Prostate gland (tissue), 2 donors: Measurements from ENCODE around the gene EFHD1. TPM values are rescaled to one million over a fixed set of nuclear protein-coding genes. Genes with fewer than 3 reads are reported as not detected.
"Not testable (repeated sequence)": the region's sequence is repeated elsewhere in the genome, so short reads cannot be mapped to it uniquely, and the experiment has no call there.

Experiments
- DNase-seq: peaks from one replicate; pipeline ENCODE4 v3.0.0-alpha.2; 2019; ENCODE audit warnings: low spot score
- H3K27ac ChIP-seq, 2 donors: fragments of 200-600 bp; sonication (generic); 2 replicates each; pipeline ENCODE4 v1.5.1; 2017 to 2019
- H3K27me3 ChIP-seq: fragments of 200-600 bp; sonication (generic); replicated peaks from 2 replicates; pipeline ENCODE4 v1.5.1; 2019; ENCODE audit not compliant: insufficient read depth
- H3K36me3 ChIP-seq, 2 donors: fragments of 200-600 bp; sonication (generic); 1 replicate in 1 of 2; 2 replicates in 1 of 2; pipeline versions ENCODE4 v1.5.1 to v1.8.1; 2017 to 2019
- H3K4me1 ChIP-seq: fragments of 200-600 bp; sonication (generic); replicated peaks from 2 replicates; pipeline ENCODE4 v1.5.1; 2019
- H3K4me3 ChIP-seq, 2 donors: fragments of 200-600 bp; sonication (generic); 2 replicates each; pipeline ENCODE4 v1.5.1; 2017 to 2019
- H3K9me3 ChIP-seq: fragments of 200-600 bp; sonication (generic); 2 replicates; pipeline ENCODE4 v1.5.1; 2017
- POLR2A ChIP-seq: fragments of 450-650 bp; IDR thresholded peaks from one replicate; pipeline ENCODE4 v1.6.1; 2016; ENCODE audit warnings: antibody characterized with exemption, mild to moderate bottlenecking
- POLR2AphosphoS5 ChIP-seq: sonication (generic); formaldehyde crosslinking; IDR thresholded peaks from one replicate; pipeline ENCODE4 v1.6.1; 2017; ENCODE audit warnings: antibody characterized with exemption
- WGBS: methylation state at CpG from one replicate; pipeline ENCODE4 v1.1.5; 2018; 5-methylcytosine and 5-hydroxymethylcytosine counted together
- intact Hi-C: fragments of 100-400 bp; cut with DNase I; formaldehyde crosslinking; loops from one replicate; pipeline ENCODE4 v1.14.2; 2022
- total RNA-seq, 2 donors: library from RNA; depleted of rRNA; stranded (reverse); fragments of >200 nt; gene quantifications; one replicate each; pipeline ENCODE4 v1.1.0, GENCODE V29; 2016
- TF ChIP-seq, protein P1 (sequence below), 4 experiments: fragments of 200-600 bp in 2 of 4; fragments of 450-650 bp in 2 of 4; sonication (generic) in 2 of 4; IDR thresholded peaks; 1 replicate in 3 of 4; 2 replicates in 1 of 4; pipeline ENCODE4 v1.5.1; 2016 to 2019; ENCODE audit warnings: antibody characterized with exemption in 4 of 4, mild to moderate bottlenecking in 2 of 4, moderate library complexity in 2 of 4

The EFHD1 gene
- total RNA-seq, 2 donors from 2014 or later = 25.9 to 33.1 TPM

DNA sequence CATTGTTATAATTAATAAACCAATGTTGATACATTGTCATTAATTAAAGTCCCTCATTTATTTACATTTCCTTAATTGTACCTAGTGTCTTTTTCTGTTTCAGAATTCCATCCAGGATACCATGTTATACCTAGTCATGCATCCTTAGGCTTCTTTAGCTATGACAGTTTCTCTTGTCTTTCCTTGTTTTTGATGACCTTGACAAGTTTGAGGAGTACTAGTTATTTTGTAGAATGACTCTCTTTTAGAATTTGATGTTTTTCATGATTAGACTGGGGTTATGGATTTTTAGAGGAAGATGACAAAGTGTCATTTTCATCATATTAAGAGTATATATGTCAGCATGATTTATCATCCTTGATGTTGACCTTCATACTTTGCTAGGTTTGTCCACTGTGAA, 80.1 kb downstream of the EFHD1 start:
- H3K4me1 ChIP-seq = no peaks in the 10 kb centered on the region
- no peak for TF ChIP-seq POLR2A
- no peak for DNase-seq
- no peak overlapping the region for H3K4me3 ChIP-seq
- H3K27ac ChIP-seq = no peak overlapping the region
- no peaks in the 10 kb centered on the region for H3K27me3 ChIP-seq
- no peaks in the 10 kb centered on the region for H3K36me3 ChIP-seq
- intact Hi-C loops = no loop called here
- no peaks in the 10 kb centered on the region for H3K9me3 ChIP-seq

DNA sequence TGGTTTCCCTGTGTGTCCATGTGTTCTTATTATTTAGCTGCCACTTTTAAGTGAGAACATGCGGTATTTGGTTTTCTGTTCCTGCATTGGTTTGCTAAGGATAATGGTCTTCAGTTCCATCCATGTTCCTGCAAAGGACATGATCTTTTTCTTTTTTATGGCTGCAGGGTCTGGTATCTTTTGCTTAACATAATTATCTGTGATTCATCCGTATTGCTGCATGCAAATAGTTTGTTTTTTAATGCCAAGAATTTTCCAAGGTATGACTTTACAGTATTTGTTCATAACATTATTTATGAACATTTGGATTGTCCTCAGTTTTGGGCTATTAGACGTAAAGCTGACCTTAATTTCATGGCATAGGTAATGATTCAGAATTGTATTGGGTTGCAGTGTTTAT, 81.6 kb downstream of the EFHD1 start:
- no peaks in the 10 kb centered on the region for H3K4me1 ChIP-seq
- intact Hi-C loops = no loop called here
- no peak overlapping the region for H3K27ac ChIP-seq
- no peak for TF ChIP-seq POLR2A
- TF ChIP-seq, protein P1, sequence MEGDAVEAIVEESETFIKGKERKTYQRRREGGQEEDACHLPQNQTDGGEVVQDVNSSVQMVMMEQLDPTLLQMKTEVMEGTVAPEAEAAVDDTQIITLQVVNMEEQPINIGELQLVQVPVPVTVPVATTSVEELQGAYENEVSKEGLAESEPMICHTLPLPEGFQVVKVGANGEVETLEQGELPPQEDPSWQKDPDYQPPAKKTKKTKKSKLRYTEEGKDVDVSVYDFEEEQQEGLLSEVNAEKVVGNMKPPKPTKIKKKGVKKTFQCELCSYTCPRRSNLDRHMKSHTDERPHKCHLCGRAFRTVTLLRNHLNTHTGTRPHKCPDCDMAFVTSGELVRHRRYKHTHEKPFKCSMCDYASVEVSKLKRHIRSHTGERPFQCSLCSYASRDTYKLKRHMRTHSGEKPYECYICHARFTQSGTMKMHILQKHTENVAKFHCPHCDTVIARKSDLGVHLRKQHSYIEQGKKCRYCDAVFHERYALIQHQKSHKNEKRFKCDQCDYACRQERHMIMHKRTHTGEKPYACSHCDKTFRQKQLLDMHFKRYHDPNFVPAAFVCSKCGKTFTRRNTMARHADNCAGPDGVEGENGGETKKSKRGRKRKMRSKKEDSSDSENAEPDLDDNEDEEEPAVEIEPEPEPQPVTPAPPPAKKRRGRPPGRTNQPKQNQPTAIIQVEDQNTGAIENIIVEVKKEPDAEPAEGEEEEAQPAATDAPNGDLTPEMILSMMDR (IDR thresholded peaks at IDR 0.05) = no peak
- no peak for TF ChIP-seq POLR2AphosphoS5
- WGBS = 82% methylated on average over 3 of the region's 3 CpGs
- no peak overlapping the region for H3K4me3 ChIP-seq
- no peak for DNase-seq
- H3K9me3 ChIP-seq = no peaks in the 10 kb centered on the region
- no peaks in the 10 kb centered on the region for H3K27me3 ChIP-seq
- H3K36me3 ChIP-seq = no peaks in the 10 kb centered on the region

DNA sequence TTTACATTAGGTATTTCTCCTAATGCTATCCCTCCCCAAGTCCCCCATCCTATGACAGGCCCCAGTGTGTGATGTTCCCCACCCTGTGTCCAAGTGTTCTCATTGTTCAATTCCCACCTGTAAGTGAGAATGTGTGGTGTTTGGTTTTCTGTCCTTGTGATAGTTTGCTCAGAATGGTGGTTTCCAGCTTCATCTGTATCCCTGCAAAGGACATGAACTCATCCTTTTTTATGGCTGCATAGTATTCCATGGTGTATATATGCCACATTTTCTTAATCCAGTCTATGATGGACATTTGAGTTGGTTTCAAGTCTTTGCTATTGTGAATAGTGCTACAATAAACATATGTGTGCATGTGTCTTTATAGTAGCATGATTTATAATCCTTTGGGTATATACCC, 86.7 kb downstream of the EFHD1 start:
- intact Hi-C loops, DNase-seq, H3K36me3 ChIP-seq, H3K27me3 ChIP-seq, H3K27ac ChIP-seq, H3K4me3 ChIP-seq, H3K9me3 ChIP-seq, H3K4me1 ChIP-seq: not testable (repeated sequence)

DNA sequence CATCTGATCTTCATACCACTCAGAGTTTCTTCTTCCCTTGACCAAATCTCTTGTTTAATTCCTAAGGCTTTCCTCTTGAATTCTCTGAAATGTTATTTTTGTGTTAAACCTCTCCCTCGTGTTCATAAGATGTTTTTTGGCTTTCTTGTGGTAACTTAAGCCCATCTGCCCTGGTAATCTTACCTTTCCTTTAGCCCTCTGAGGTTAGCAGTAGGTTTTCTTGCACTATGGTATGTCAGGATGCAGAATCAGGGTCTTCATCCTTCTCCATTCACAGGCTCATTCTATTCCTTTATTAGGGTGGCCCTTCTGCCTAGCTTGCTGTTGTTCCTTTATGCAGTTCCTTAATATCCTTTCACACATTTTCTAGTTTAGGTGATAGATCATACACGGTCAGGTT, 87.9 kb downstream of the EFHD1 start:
- H3K4me3 ChIP-seq = no peak overlapping the region
- no peaks in the 10 kb centered on the region for H3K27me3 ChIP-seq
- no peak for DNase-seq
- intact Hi-C loops = no loop called here
- H3K36me3 ChIP-seq = no peaks in the 10 kb centered on the region
- H3K4me1 ChIP-seq = no peaks in the 10 kb centered on the region
- WGBS = 84% methylated on average over 2 of the region's 2 CpGs
- H3K27ac ChIP-seq = no peak overlapping the region
- H3K9me3 ChIP-seq = no peaks in the 10 kb centered on the region
- TF ChIP-seq POLR2A = no peak
- TF ChIP-seq, protein P1 (IDR thresholded peaks at IDR 0.05) = no peak
- no peak for TF ChIP-seq POLR2AphosphoS5

DNA sequence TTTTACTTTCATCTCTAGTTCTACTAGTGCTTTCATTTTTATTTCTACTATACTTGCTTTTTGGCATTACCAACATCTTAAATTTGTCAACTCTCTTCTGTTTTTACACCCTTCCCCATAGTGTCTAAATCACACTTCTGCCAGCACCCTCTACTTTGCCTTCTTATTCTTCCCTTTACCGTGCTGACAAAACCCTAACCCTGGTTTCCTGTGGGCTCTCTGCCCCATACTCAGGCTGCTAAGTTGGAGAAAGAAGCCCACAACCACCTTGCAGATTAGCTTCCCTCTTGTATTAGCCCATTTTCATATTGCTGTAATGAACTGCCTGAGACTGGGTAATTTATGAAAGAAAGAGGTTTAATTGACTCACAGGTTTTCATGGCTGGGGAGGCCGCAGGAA, 88.5 kb downstream of the EFHD1 start:
- TF ChIP-seq POLR2A (no peak), POLR2AphosphoS5 (no peak)
- TF ChIP-seq, protein P1 (IDR thresholded peaks at IDR 0.05) = no peak
- intact Hi-C loops = no loop called here
- Histone ChIP-seq H3K4me3 (no peak overlapping the region), H3K36me3 (no peaks in the 10 kb centered on the region), H3K9me3 (no peaks in the 10 kb centered on the region), H3K27ac (no peak overlapping the region), H3K27me3 (no peaks in the 10 kb centered on the region), H3K4me1 (no peaks in the 10 kb centered on the region)
- 78% methylated on average over 2 of the region's 2 CpGs for WGBS
- no peak for DNase-seq

DNA sequence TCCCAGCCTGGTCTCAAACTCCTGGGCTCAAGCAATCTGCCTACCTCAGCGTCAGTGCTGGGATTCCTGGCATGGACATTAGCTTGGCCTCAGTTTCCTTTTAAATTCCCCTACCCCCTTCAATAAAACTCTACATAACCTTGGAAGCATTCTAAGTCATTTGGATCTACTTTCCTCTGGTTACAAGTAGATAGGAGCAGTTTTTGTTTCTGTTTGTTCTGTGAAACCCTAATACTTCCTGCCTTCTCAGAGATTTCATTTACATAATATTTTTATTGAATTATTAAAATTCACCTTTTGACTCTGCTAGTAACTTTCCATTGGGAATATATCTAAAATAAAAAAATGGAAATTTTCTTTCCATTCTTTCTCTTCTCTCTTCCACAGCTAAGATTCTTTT, 89.6 kb downstream of the EFHD1 start:
- Histone ChIP-seq H3K4me3 (no peak overlapping the region), H3K4me1 (no peaks in the 10 kb centered on the region), H3K9me3 (no peaks in the 10 kb centered on the region), H3K27ac (no peak overlapping the region), H3K27me3 (no peaks in the 10 kb centered on the region), H3K36me3 (no peaks in the 10 kb centered on the region)
- 71% methylated on average over 1 of the region's 1 CpG for WGBS
- intact Hi-C loops = no loop called here
- TF ChIP-seq POLR2AphosphoS5 (no peak), POLR2A (no peak)
- TF ChIP-seq, protein P1 (IDR thresholded peaks at IDR 0.05) = no peak
- no peak for DNase-seq
